ENCODE data around the gene DNAH7.

DNA sequence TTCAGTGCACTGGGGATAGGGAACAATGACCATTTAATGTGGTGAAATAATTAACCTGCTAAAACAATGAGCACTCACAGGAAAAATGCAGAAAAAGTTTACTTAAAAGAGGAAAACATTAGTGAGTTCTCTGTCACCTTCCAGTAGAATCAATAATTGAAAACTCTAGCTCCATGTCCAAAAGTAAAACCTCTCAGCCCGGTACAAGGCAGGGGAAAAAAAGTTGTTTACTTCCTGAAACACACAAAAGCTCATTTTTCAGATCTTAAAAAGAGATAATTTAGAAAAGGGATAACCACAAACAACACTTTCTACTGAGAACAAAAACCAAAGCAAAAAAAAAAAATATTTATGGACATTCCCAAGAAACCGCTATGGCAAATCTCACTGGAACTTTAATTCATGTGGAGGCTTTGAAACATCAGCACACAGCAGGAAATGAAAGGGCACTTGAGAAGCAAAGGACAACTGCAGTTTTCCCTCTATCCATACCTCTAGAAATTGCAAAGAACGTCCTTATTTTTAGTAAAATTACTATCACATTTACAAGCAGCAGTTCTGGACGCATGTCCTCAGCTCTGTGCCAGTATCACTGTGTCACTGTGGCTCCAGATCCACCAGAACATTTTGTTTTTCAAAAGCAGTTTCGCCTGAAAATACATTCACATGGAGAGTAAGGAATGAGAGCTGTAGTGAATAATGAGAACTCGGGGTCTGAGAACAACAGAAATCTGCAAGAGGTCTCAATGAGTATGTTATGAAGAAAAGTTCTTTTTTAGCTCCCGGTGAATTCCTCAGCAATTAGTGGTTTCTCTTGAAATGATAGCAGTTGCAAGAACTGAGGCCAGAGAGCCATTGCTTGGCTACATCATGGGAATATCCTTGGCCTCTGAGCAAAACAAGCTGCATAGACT, 44.7 kb upstream of the DNAH7 start:
- TF ChIP-seq YY1 (IDR thresholded peaks at IDR 0.05; ENCODE audit: insufficient read depth, insufficient read length): no peak
- TF ChIP-seq ZNF274 (IDR thresholded peaks at IDR 0.05; ENCODE audit: low read depth, low read length): no peak
- no peak for TF ChIP-seq SUZ12 (IDR thresholded peaks at IDR 0.05; ENCODE audit: extremely low read depth, insufficient read depth, insufficient read length)

All from NT2/D1 (cell line).